Measurements from ENCODE around the gene SLC27A5. TPM values are rescaled to one million over a fixed set of nuclear protein-coding genes. Genes with fewer than 3 reads are reported as not detected.

Gene SLC27A5
- total and polyA plus RNA-seq, 2 of the 13 experiments (the other 11 are each of a cell fraction or from before 2014, with no cell fraction given), result 30.3 to 40.2 TPM

DNA sequence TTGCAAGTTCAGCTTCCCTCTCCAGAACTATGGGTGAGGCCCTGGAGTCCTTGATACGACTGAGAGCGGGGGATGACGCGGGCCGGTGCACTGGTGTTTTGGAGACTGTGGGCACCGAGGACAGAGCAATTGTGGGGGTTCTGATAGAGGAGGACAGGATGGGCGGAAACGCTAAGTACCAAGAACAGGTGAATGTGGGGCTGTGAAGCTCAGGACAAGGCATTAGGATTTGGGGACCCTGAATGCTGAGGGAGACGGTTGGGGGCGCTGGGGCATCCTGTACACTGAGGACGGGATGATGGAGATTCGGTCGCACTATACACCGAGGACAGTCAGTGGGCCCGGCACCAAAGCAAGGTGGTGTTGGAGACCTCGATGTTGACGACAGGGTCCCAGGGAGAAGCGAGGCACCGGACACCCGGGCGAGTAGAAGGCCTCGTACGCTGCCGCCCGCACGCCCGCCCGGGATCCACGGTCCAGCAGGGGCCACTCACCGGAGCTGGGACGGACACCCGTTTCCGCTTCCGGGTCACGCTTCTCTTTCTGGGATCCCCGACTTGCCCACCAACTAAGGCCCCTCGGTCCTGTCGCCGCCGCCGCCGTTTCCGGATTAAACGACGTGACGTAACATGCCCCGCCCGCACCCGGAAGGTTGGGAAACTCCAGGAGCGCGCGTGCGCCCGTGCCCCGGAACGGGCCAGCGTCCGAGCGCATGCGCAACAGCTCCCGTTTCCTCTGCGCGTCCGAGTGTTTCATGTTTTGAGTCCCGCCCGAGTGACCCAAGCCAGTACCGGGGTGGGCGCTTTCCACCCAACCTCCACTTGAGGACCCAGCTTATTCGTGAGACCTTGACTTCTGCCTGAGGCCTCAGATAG is 42.9 kb upstream of the SLC27A5 start, which contains the start of gene CHMP2A (continued):
- TF ChIP-seq, protein P1, sequence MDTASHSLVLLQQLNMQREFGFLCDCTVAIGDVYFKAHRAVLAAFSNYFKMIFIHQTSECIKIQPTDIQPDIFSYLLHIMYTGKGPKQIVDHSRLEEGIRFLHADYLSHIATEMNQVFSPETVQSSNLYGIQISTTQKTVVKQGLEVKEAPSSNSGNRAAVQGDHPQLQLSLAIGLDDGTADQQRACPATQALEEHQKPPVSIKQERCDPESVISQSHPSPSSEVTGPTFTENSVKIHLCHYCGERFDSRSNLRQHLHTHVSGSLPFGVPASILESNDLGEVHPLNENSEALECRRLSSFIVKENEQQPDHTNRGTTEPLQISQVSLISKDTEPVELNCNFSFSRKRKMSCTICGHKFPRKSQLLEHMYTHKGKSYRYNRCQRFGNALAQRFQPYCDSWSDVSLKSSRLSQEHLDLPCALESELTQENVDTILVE (CRISPR knock-in tag; IDR thresholded peaks at IDR 0.05), result peak; percentile 99
- no peak for TF ChIP-seq ZFP36L2 (CRISPR knock-in tag; IDR thresholded peaks at IDR 0.05)
- TF ChIP-seq HDAC2 (CRISPR knock-in tag; IDR thresholded peaks at IDR 0.05), result no peak
- TF ChIP-seq RFX3 (CRISPR knock-in tag; IDR thresholded peaks at IDR 0.05), result no peak
- TF ChIP-seq SRY (CRISPR knock-in tag; IDR thresholded peaks at IDR 0.05), result no peak
- TF ChIP-seq, protein P2, sequence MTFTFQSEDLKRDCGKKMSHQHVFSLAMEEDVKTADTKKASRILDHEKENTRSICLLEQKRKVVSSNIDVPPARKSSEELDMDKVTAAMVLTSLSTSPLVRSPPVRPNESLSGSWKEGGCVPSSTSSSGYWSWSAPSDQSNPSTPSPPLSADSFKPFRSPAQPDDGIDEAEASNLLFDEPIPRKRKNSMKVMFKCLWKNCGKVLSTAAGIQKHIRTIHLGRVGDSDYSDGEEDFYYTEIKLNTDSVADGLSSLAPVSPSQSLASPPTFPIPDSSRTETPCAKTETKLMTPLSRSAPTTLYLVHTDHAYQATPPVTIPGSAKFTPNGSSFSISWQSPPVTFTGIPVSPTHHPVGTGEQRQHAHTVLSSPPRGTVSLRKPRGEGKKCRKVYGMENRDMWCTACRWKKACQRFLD (CRISPR knock-in tag; IDR thresholded peaks at IDR 0.05; ENCODE audit: borderline replicate concordance), result 0 out of 2 replicates have a peak, but pooled peaks have one; percentile 20
- peak; percentile 94 for TF ChIP-seq GABPA (IDR thresholded peaks at IDR 0.05; ENCODE audit: low read depth, low read length)
- TF ChIP-seq GABPA (CRISPR knock-in tag; IDR thresholded peaks at IDR 0.05; ENCODE audit: low read depth), result peak; percentile 96
- TF ChIP-seq ZNF350 (CRISPR knock-in tag; IDR thresholded peaks at IDR 0.05; ENCODE audit: borderline replicate concordance, low read depth), result peak; percentile 53
- TF ChIP-seq POLR2A (IDR thresholded peaks at IDR 0.05; ENCODE audit: insufficient read depth in 1 of 2, low read depth in 2 of 2, low read length in 2 of 2), result peak; percentile 63 to 74
- no peak; the same call in 1 of the 2 replicates for TF ChIP-seq NFYC (CRISPR knock-in tag; IDR thresholded peaks at IDR 0.05)
- peak; percentile 99 for TF ChIP-seq AGO1 (IDR thresholded peaks at IDR 0.05; ENCODE audit: low read depth, low read length, poor library complexity, severe bottlenecking)
- TF ChIP-seq, protein P3, sequence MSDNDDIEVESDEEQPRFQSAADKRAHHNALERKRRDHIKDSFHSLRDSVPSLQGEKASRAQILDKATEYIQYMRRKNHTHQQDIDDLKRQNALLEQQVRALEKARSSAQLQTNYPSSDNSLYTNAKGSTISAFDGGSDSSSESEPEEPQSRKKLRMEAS (IDR thresholded peaks at IDR 0.05), result no peak; the same call in none of the 2 replicates
- peak; percentile 64 for TF ChIP-seq ZFY (CRISPR knock-in tag; IDR thresholded peaks at IDR 0.05)
- no peak for TF ChIP-seq IKZF1 (IDR thresholded peaks at IDR 0.05)
- TF ChIP-seq, protein P4, sequence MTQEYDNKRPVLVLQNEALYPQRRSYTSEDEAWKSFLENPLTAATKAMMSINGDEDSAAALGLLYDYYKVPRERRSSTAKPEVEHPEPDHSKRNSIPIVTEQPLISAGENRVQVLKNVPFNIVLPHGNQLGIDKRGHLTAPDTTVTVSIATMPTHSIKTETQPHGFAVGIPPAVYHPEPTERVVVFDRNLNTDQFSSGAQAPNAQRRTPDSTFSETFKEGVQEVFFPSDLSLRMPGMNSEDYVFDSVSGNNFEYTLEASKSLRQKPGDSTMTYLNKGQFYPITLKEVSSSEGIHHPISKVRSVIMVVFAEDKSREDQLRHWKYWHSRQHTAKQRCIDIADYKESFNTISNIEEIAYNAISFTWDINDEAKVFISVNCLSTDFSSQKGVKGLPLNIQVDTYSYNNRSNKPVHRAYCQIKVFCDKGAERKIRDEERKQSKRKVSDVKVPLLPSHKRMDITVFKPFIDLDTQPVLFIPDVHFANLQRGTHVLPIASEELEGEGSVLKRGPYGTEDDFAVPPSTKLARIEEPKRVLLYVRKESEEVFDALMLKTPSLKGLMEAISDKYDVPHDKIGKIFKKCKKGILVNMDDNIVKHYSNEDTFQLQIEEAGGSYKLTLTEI (CRISPR knock-in tag; conservative IDR thresholded peaks at IDR 0.05), result no peak
- TF ChIP-seq, protein P5, sequence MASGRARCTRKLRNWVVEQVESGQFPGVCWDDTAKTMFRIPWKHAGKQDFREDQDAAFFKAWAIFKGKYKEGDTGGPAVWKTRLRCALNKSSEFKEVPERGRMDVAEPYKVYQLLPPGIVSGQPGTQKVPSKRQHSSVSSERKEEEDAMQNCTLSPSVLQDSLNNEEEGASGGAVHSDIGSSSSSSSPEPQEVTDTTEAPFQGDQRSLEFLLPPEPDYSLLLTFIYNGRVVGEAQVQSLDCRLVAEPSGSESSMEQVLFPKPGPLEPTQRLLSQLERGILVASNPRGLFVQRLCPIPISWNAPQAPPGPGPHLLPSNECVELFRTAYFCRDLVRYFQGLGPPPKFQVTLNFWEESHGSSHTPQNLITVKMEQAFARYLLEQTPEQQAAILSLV (CRISPR knock-in tag; IDR thresholded peaks at IDR 0.05; ENCODE audit: borderline replicate concordance), result 0 out of 2 replicates have a peak, but pooled peaks have one; percentile 24
- TF ChIP-seq, protein P6, sequence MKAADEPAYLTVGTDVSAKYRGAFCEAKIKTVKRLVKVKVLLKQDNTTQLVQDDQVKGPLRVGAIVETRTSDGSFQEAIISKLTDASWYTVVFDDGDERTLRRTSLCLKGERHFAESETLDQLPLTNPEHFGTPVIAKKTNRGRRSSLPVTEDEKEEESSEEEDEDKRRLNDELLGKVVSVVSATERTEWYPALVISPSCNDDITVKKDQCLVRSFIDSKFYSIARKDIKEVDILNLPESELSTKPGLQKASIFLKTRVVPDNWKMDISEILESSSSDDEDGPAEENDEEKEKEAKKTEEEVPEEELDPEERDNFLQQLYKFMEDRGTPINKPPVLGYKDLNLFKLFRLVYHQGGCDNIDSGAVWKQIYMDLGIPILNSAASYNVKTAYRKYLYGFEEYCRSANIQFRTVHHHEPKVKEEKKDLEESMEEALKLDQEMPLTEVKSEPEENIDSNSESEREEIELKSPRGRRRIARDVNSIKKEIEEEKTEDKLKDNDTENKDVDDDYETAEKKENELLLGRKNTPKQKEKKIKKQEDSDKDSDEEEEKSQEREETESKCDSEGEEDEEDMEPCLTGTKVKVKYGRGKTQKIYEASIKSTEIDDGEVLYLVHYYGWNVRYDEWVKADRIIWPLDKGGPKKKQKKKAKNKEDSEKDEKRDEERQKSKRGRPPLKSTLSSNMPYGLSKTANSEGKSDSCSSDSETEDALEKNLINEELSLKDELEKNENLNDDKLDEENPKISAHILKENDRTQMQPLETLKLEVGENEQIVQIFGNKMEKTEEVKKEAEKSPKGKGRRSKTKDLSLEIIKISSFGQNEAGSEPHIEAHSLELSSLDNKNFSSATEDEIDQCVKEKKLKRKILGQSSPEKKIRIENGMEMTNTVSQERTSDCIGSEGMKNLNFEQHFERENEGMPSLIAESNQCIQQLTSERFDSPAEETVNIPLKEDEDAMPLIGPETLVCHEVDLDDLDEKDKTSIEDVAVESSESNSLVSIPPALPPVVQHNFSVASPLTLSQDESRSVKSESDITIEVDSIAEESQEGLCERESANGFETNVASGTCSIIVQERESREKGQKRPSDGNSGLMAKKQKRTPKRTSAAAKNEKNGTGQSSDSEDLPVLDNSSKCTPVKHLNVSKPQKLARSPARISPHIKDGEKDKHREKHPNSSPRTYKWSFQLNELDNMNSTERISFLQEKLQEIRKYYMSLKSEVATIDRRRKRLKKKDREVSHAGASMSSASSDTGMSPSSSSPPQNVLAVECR (CRISPR knock-in tag; IDR thresholded peaks at IDR 0.05; ENCODE audit: borderline replicate concordance), result peak; percentile 77; the same call in 1 of the 2 replicates
- peak; percentile 94 for TF ChIP-seq ELF1 (CRISPR knock-in tag; IDR thresholded peaks at IDR 0.05)

All from HepG2 (cell line).